ENCODE measurements around the gene SET. TPM values are rescaled to one million over a fixed set of nuclear protein-coding genes. Genes with fewer than 3 reads are reported as not detected.

Gene SET
- total and polyA plus RNA-seq, 4 donors: 98.5 to 195 (median 178) TPM

Other genes with a start within 250 kb of the SET start
- gene ODF2, start 233.2 kb upstream of the SET start, total RNA-seq: 10 to 100 TPM; 25.1 to 28.9 TPM
- gene ODF2, start 233.2 kb upstream of the SET start, polyA plus RNA-seq: 10 to 100 TPM in 1 of 2 donors, 1 to 10 TPM in 1; 2.9 to 23.6 TPM
- gene GLE1, start 184.5 kb upstream of the SET start, total RNA-seq: 10 to 100 TPM; 13.5 to 17.3 TPM
- gene GLE1, start 184.5 kb upstream of the SET start, polyA plus RNA-seq: 10 to 100 TPM in 1 of 2 donors, 1 to 10 TPM in 1; 6.9 to 12.2 TPM
- 100 to 1,000 TPM; 384 to 504 TPM for gene SPTAN1, start 136.6 kb upstream of the SET start, total RNA-seq
- gene SPTAN1, start 136.6 kb upstream of the SET start, polyA plus RNA-seq: 100 to 1,000 TPM in 1 of 2 donors, 10 to 100 TPM in 1; 94.4 to 237 TPM
- 10 to 100 TPM in 1 of 2 donors, 1 to 10 TPM in 1; 9.0 to 15.3 TPM for gene DYNC2I2, start 32.4 kb upstream of the SET start, total RNA-seq
- 10 to 100 TPM; 20.2 to 55.3 TPM for gene DYNC2I2, start 32.4 kb upstream of the SET start, polyA plus RNA-seq
- gene PKN3, start 13.3 kb downstream of the SET start, total RNA-seq: 10 to 100 TPM in 1 of 2 donors, 1 to 10 TPM in 1; 7.1 to 11.1 TPM
- gene PKN3, start 13.3 kb downstream of the SET start, polyA plus RNA-seq: 1 to 10 TPM; 1.3 to 2.5 TPM
- gene ZDHHC12, start 34.9 kb downstream of the SET start, total RNA-seq: 10 to 100 TPM; 11.2 to 13.1 TPM
- 10 to 100 TPM; 21.3 to 30.9 TPM for gene ZDHHC12, start 34.9 kb downstream of the SET start, polyA plus RNA-seq
- 10 to 100 TPM; 29.6 to 42.9 TPM for gene ZER1, start 82.7 kb downstream of the SET start, total RNA-seq
- gene ZER1, start 82.7 kb downstream of the SET start, polyA plus RNA-seq: 10 to 100 TPM; 14.5 to 39.6 TPM
- 10 to 100 TPM; 23.6 to 27.7 TPM for gene TBC1D13, start 98.0 kb downstream of the SET start, total RNA-seq
- 10 to 100 TPM in 1 of 2 donors, 1 to 10 TPM in 1; 9.0 to 21.5 TPM for gene TBC1D13, start 98.0 kb downstream of the SET start, polyA plus RNA-seq
- 10 to 100 TPM; 11.0 to 14.1 TPM for gene ENDOG, start 129.3 kb downstream of the SET start, total RNA-seq
- gene ENDOG, start 129.3 kb downstream of the SET start, polyA plus RNA-seq: 10 to 100 TPM in 1 of 2 donors, 1 to 10 TPM in 1; 9.1 to 15.9 TPM
- 10 to 100 TPM; 28.6 to 32.8 TPM for gene SPOUT1, start 140.6 kb downstream of the SET start, total RNA-seq
- 10 to 100 TPM; 14.3 to 40.9 TPM for gene SPOUT1, start 140.6 kb downstream of the SET start, polyA plus RNA-seq
- 1 to 10 TPM; 7.5 to 9.5 TPM for gene KYAT1, start 192.7 kb downstream of the SET start, total RNA-seq
- gene KYAT1, start 192.7 kb downstream of the SET start, polyA plus RNA-seq: 10 to 100 TPM in 1 of 2 donors, 1 to 10 TPM in 1; 4.5 to 11.4 TPM
- gene LRRC8A, start 192.9 kb downstream of the SET start, total RNA-seq: 100 to 1,000 TPM in 1 of 2 donors, 10 to 100 TPM in 1; 63.8 to 100 TPM
- gene LRRC8A, start 192.9 kb downstream of the SET start, polyA plus RNA-seq: 10 to 100 TPM; 14.3 to 41.3 TPM
- 10 to 100 TPM; 20.5 to 33.0 TPM for gene PHYHD1, start 231.8 kb downstream of the SET start, total RNA-seq
- gene PHYHD1, start 231.8 kb downstream of the SET start, polyA plus RNA-seq: 10 to 100 TPM; 16.7 to 68.9 TPM